Endometrial microvascular endothelial cells (primary cell): Measurements from ENCODE around the gene MSRB2. TPM values are rescaled to one million over a fixed set of nuclear protein-coding genes. Genes with fewer than 3 reads are reported as not detected.

Experiments
- in situ Hi-C: cut with HindIII; loops from 2 replicates; pipeline ENCODE4 v1.10.0; 2017; ENCODE audit warnings: low sequenced_read_pairs, low pct_unique_long_range_greater_than_20kb; ENCODE audit errors: inconsistent ontology term
- total RNA-seq: library from RNA; depleted of rRNA; stranded (reverse); fragments of >200 nt; gene quantifications from one replicate; pipeline ENCODE4 v1.2.3, GENCODE V29; 2015; ENCODE audit errors: inconsistent ontology term

MSRB2 gene
- total RNA-seq, 1 donor from 2014 or later: 24.0 TPM

GRCh38 chr10:23099816-23100215 lies 4.4 kb downstream of the MSRB2 start:
- in situ Hi-C loops: no loop called here

GRCh38 chr10:23100331-23101030 lies 5.1 kb downstream of the MSRB2 start:
- in situ Hi-C loops: no loop called here

- in situ Hi-C loops: no loop called here
Observed at GRCh38 chr10:23106331-23107072, 11.1 kb downstream of the MSRB2 start.

GRCh38 chr10:23110722-23111516 lies 15.5 kb downstream of the MSRB2 start:
- in situ Hi-C loops: no loop called here

GRCh38 chr10:23111517-23112286 lies 16.3 kb downstream of the MSRB2 start:
- in situ Hi-C loops: no loop called here

GRCh38 chr10:23114228-23114850 lies 19.0 kb downstream of the MSRB2 start:
- in situ Hi-C loops: no loop called here

GRCh38 chr10:23116486-23117205 lies 21.3 kb downstream of the MSRB2 start:
- in situ Hi-C loops: no loop called here

GRCh38 chr10:23120001-23120934 lies 24.9 kb downstream of the MSRB2 start:
- in situ Hi-C loops: no loop called here

GRCh38 chr10:23121135-23121534 lies 25.8 kb downstream of the MSRB2 start:
- in situ Hi-C loops: no loop called here

- in situ Hi-C loops: no loop called here
Observed at GRCh38 chr10:23136462-23136861, 41.1 kb downstream of the MSRB2 start.

GRCh38 chr10:23139677-23140076 lies 44.3 kb downstream of the MSRB2 start:
- in situ Hi-C loops: no loop called here

- in situ Hi-C loops: no loop called here
Observed at GRCh38 chr10:23141995-23142394, 46.6 kb downstream of the MSRB2 start.

- in situ Hi-C loops: no loop called here
Observed at GRCh38 chr10:23146258-23146657, 50.9 kb downstream of the MSRB2 start.

GRCh38 chr10:23147035-23147434 lies 51.7 kb downstream of the MSRB2 start:
- in situ Hi-C loops: no loop called here

- in situ Hi-C loops: no loop called here
Observed at GRCh38 chr10:23148214-23148613, 52.8 kb downstream of the MSRB2 start.

- in situ Hi-C loops: no loop called here
Observed at GRCh38 chr10:23150091-23150490, 54.7 kb downstream of the MSRB2 start.

- in situ Hi-C loops: no loop called here
Observed at GRCh38 chr10:23150610-23151009, 55.2 kb downstream of the MSRB2 start.
